Endodermal cell (in vitro differentiated cells): ENCODE measurements around the gene ASF1A. TPM values are rescaled to one million over a fixed set of nuclear protein-coding genes. Genes with fewer than 3 reads are reported as not detected.

ENCODE experiments used
- DNase-seq: peaks from one replicate; pipeline ENCODE4 v3.0.0-alpha.2; 2017
- H3K27ac ChIP-seq: 2 replicates; pipeline ENCODE4 v1.5.1; 2013; ENCODE audit warnings: mild to moderate bottlenecking, low read depth, low read length, moderate library complexity
- H3K27me3 ChIP-seq: 2 replicates; pipeline ENCODE4 v1.6.1; 2013; ENCODE audit warnings: mild to moderate bottlenecking, low read length, moderate library complexity; ENCODE audit not compliant: insufficient read depth, control insufficient read depth, poor library complexity, severe bottlenecking
- H3K36me3 ChIP-seq: 2 replicates; pipeline ENCODE4 v1.7.0; 2013; ENCODE audit warnings: mild to moderate bottlenecking, low read length, moderate library complexity; ENCODE audit not compliant: control insufficient read depth, insufficient read depth
- H3K4me1 ChIP-seq: one replicate; pipeline ENCODE4 v1.7.0; 2013; ENCODE audit warnings: low read length; ENCODE audit not compliant: control insufficient read depth, insufficient read depth
- H3K4me3 ChIP-seq: 2 replicates; pipeline ENCODE4 v1.5.1; 2013; ENCODE audit warnings: mild to moderate bottlenecking, low read length, moderate library complexity
- H3K9ac ChIP-seq: 2 replicates; pipeline ENCODE4 v1.6.1; 2013; ENCODE audit warnings: mild to moderate bottlenecking, low read length, moderate library complexity; ENCODE audit not compliant: poor library complexity, severe bottlenecking; ENCODE audit errors: extremely low read depth
- H3K9me3 ChIP-seq: 2 replicates; pipeline ENCODE4 v1.6.1; 2013; ENCODE audit warnings: mild to moderate bottlenecking, low read length, moderate library complexity; ENCODE audit not compliant: control insufficient read depth
- H3K27ac Mint-ChIP-seq: 2 replicates; pipeline ENCODE4 v1.8.0; 2020; ENCODE audit warnings: mixed read lengths
- H3K27me3 Mint-ChIP-seq: 2 replicates; pipeline ENCODE4 v1.8.0; 2021; ENCODE audit warnings: mild to moderate bottlenecking, mixed read lengths; ENCODE audit not compliant: insufficient read depth
- H3K36me3 Mint-ChIP-seq: 2 replicates; pipeline ENCODE4 v1.8.0; 2020; ENCODE audit warnings: low read depth, mixed read lengths
- H3K4me1 Mint-ChIP-seq: 2 replicates; pipeline ENCODE4 v1.8.0; 2020; ENCODE audit warnings: mixed read lengths
- H3K4me3 Mint-ChIP-seq: 2 replicates; pipeline ENCODE4 v1.8.0; 2020; ENCODE audit warnings: mild to moderate bottlenecking, moderate library complexity, mixed read lengths
- H3K9me3 Mint-ChIP-seq: 2 replicates; pipeline ENCODE4 v1.8.0; 2020; ENCODE audit warnings: mild to moderate bottlenecking, mixed read lengths
- WGBS, 2 experiments: methylation state at CpG; one replicate each; pipeline versions ENCODE4 v1.1.5 to v1.1.7; 2013; ENCODE audit warnings: missing lambda C conversion rate in 2 of 2, mixed read lengths in 1 of 2; ENCODE audit not compliant: insufficient coverage in 1 of 2, insufficient read length in 1 of 2; 5-methylcytosine and 5-hydroxymethylcytosine counted together
- total RNA-seq, 2 donors: library from RNA; stranded (reverse); fragmentation: NEBNext Ultra II Directional in 1 of 2; extraction: Animal tissue kit (Norgen Biotek cat#: 25700) in 1 of 2; gene quantifications; 2 replicates in 1 of 2; 3 replicates in 1 of 2; pipeline ENCODE4 v1.2.1, GENCODE V29; 2021
- TF ChIP-seq, protein P1 (sequence below): fragments of 200-600 bp; sonication (generic); conservative IDR thresholded peaks from 2 replicates; pipeline ENCODE4 v1.5.0; 2021; ENCODE audit warnings: antibody characterized with exemption, mild to moderate bottlenecking

ASF1A gene
- total RNA-seq, 2 donors from 2014 or later: 44.5 to 54.9 TPM

GRCh38 chr6:118893064-118893806, 717 bp upstream of the ASF1A start:
- Histone ChIP-seq H3K36me3 (peaks cover 6% of the 10 kb centered on the region), H3K27ac (peak overlapping the region; percentile 18), H3K27me3 (no peaks in the 10 kb centered on the region), H3K9me3 (no peaks in the 10 kb centered on the region), H3K4me3 (peak overlapping the region; percentile 84), H3K9ac (peak overlapping the region; percentile 86), H3K4me1 (peaks cover 7% of the 10 kb centered on the region)
- WGBS, 2 experiments: 15 to 25% methylated on average over 13 to 18 of the region's 18 CpGs
- DNase-seq: no peak
- TF ChIP-seq, protein P1, sequence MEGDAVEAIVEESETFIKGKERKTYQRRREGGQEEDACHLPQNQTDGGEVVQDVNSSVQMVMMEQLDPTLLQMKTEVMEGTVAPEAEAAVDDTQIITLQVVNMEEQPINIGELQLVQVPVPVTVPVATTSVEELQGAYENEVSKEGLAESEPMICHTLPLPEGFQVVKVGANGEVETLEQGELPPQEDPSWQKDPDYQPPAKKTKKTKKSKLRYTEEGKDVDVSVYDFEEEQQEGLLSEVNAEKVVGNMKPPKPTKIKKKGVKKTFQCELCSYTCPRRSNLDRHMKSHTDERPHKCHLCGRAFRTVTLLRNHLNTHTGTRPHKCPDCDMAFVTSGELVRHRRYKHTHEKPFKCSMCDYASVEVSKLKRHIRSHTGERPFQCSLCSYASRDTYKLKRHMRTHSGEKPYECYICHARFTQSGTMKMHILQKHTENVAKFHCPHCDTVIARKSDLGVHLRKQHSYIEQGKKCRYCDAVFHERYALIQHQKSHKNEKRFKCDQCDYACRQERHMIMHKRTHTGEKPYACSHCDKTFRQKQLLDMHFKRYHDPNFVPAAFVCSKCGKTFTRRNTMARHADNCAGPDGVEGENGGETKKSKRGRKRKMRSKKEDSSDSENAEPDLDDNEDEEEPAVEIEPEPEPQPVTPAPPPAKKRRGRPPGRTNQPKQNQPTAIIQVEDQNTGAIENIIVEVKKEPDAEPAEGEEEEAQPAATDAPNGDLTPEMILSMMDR: no peak
- peaks cover 12% of the 10 kb centered on the region for H3K36me3 Mint-ChIP-seq
- peaks cover 36% of the 10 kb centered on the region for H3K4me1 Mint-ChIP-seq
- H3K9me3 Mint-ChIP-seq: no peaks in the 10 kb centered on the region
- peak overlapping the region; percentile 99 for H3K4me3 Mint-ChIP-seq
- H3K27ac Mint-ChIP-seq: peak overlapping the region; percentile 98
- no peaks in the 10 kb centered on the region for H3K27me3 Mint-ChIP-seq

GRCh38 chr6:118894425-118895260, 691 bp downstream of the ASF1A start:
- H3K4me1 Mint-ChIP-seq: peaks cover 45% of the 10 kb centered on the region

DNA sequence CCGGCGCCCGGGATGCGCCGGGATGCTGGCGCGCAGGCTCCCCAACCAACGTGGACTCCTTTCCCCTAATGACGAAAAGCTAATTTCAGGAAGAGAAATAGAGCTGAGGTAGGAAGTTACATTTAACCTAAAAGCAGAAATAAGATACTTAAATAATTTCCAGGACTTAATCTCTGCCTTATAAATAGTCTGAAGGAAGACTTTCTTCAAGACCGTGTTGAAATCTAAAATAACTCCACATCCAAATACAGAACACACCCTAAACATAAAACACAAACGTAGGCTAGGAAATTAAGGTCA, 1.3 kb downstream of the ASF1A start:
- Histone ChIP-seq H3K4me3 (peak overlapping the region; percentile 96), H3K36me3 (peaks cover 25% of the 10 kb centered on the region), H3K4me1 (peaks cover 12% of the 10 kb centered on the region), H3K27me3 (no peaks in the 10 kb centered on the region), H3K9ac (peak overlapping the region; percentile 89), H3K27ac (peak overlapping the region; percentile 96), H3K9me3 (no peaks in the 10 kb centered on the region)
- Mint-ChIP-seq H3K36me3 (peaks cover 15% of the 10 kb centered on the region), H3K27me3 (no peaks in the 10 kb centered on the region), H3K4me3 (peak overlapping the region; percentile 99), H3K4me1 (peaks cover 50% of the 10 kb centered on the region), H3K9me3 (no peaks in the 10 kb centered on the region), H3K27ac (peak overlapping the region; percentile 92)
- TF ChIP-seq, protein P1: no peak
- DNase-seq: no peak
- WGBS, 2 experiments: 0 to 2% methylated on average over 3 to 10 of the region's 11 CpGs

More at GRCh38 chr6:118894425-118895260, 691 bp downstream of the ASF1A start:
- WGBS, 2 experiments: 0 to 1% methylated on average over 36 to 102 of the region's 102 CpGs
- H3K36me3 Mint-ChIP-seq: peaks cover 15% of the 10 kb centered on the region
- H3K27me3 ChIP-seq: no peaks in the 10 kb centered on the region
- peak overlapping the region; percentile 89 for H3K9ac ChIP-seq
- H3K27ac ChIP-seq: peak overlapping the region; percentile 96
- H3K27me3 Mint-ChIP-seq: no peaks in the 10 kb centered on the region
- peak overlapping the region; percentile 96 for H3K4me3 ChIP-seq
- TF ChIP-seq, protein P1: no peak
- H3K9me3 Mint-ChIP-seq: no peaks in the 10 kb centered on the region
- no peaks in the 10 kb centered on the region for H3K9me3 ChIP-seq
- peaks cover 8% of the 10 kb centered on the region for H3K4me1 ChIP-seq
- peak overlapping the region; percentile 98 for H3K27ac Mint-ChIP-seq
- H3K4me3 Mint-ChIP-seq: peak overlapping the region; percentile 99
- peaks cover 19% of the 10 kb centered on the region for H3K36me3 ChIP-seq
- peak; percentile 79 for DNase-seq
